WTC11 (cell line): ENCODE results near the gene GDPD4. TPM values are rescaled to one million over a fixed set of nuclear protein-coding genes. Genes with fewer than 3 reads are reported as not detected.

Source experiments
- ATAC-seq: fragments of 200-7000 bp; cut with Tn5 transposase; 2 replicates; pipeline ENCODE4 v1.10.0; 2021; ENCODE audit warnings: mild to moderate bottlenecking, moderate library complexity
- CTCF ChIA-PET: fragments of 300-600 bp; sonication (Branson Sonifier 250); formaldehyde crosslinking; loops from one replicate; lab custom pipeline; 2021; ENCODE audit warnings: antibody characterized with exemption; lab: Charles Lee
- POLR2A ChIA-PET: fragments of 350-600 bp; sonication (Branson Sonifier 250); formaldehyde crosslinking; loops from one replicate; lab custom pipeline; 2021; ENCODE audit warnings: antibody characterized with exemption; lab: Charles Lee
- DNase-seq: peaks from one replicate; pipeline ENCODE4 v3.0.0; 2021; ENCODE audit warnings: low spot score
- H3K27ac Mint-ChIP-seq: 2 replicates; pipeline ENCODE4 v1.8.0; 2021; ENCODE audit warnings: mixed read lengths
- H3K27me3 Mint-ChIP-seq: 2 replicates; pipeline ENCODE4 v1.8.0; 2021; ENCODE audit warnings: low read depth, mild to moderate bottlenecking, moderate library complexity, mixed read lengths
- H3K36me3 Mint-ChIP-seq: 2 replicates; pipeline ENCODE4 v1.8.0; 2021; ENCODE audit warnings: mixed read lengths
- H3K4me1 Mint-ChIP-seq: 2 replicates; pipeline ENCODE4 v1.8.0; 2022; ENCODE audit warnings: mixed read lengths
- H3K4me3 Mint-ChIP-seq: 2 replicates; pipeline ENCODE4 v1.8.0; 2021; ENCODE audit warnings: mild to moderate bottlenecking, moderate library complexity, mixed read lengths
- H3K9me3 Mint-ChIP-seq: 2 replicates; pipeline ENCODE4 v1.8.0; 2021; ENCODE audit warnings: mixed read lengths
- CDX4 ChIP-seq: fragments of 250-450 bp; sonication (Bioruptor Pico); IDR thresholded peaks from 2 replicates; pipeline ENCODE4 v1.9.0; 2021; ENCODE audit warnings: moderate library complexity, mild to moderate bottlenecking, inconsistent platforms, borderline replicate concordance
- CREB1 ChIP-seq: sonication (generic); formaldehyde crosslinking; IDR thresholded peaks from 2 replicates; pipeline ENCODE4 v1.8.0; 2023; ENCODE audit warnings: mild to moderate bottlenecking, missing genetic modification reagents
- ELF4 ChIP-seq: sonication (generic); formaldehyde crosslinking; IDR thresholded peaks from 2 replicates; pipeline ENCODE4 v1.8.1; 2022; ENCODE audit warnings: low read depth, mild to moderate bottlenecking, moderate library complexity, missing genetic modification reagents
- EMX1 ChIP-seq: fragments of 250-450 bp; sonication (Bioruptor Pico); IDR thresholded peaks from 2 replicates; pipeline ENCODE4 v1.8.0; 2021; ENCODE audit warnings: mild to moderate bottlenecking
- MAX ChIP-seq: sonication (generic); formaldehyde crosslinking; IDR thresholded peaks from 2 replicates; pipeline ENCODE4 v1.8.0; 2022; ENCODE audit warnings: mild to moderate bottlenecking, missing genetic modification reagents
- NFE2L1 ChIP-seq: sonication (generic); formaldehyde crosslinking; IDR thresholded peaks from 2 replicates; pipeline ENCODE4 v1.8.1; 2023; ENCODE audit warnings: missing genetic modification reagents
- NR2C2 ChIP-seq: sonication (generic); formaldehyde crosslinking; IDR thresholded peaks from 2 replicates; pipeline ENCODE4 v1.8.0; 2022; ENCODE audit warnings: mild to moderate bottlenecking, missing genetic modification reagents
- SMAD3 ChIP-seq: sonication (generic); formaldehyde crosslinking; IDR thresholded peaks from 2 replicates; pipeline ENCODE4 v1.8.0; 2022; ENCODE audit warnings: missing genetic modification reagents, mild to moderate bottlenecking, borderline replicate concordance
- SMAD4 ChIP-seq: sonication (generic); formaldehyde crosslinking; IDR thresholded peaks from 2 replicates; pipeline ENCODE4 v1.8.0; 2022; ENCODE audit warnings: mild to moderate bottlenecking, missing genetic modification reagents
- STAT6 ChIP-seq: sonication (generic); formaldehyde crosslinking; conservative IDR thresholded peaks from 2 replicates; pipeline ENCODE4 v1.8.1; 2023; ENCODE audit warnings: mild to moderate bottlenecking, low read depth, missing genetic modification reagents, moderate library complexity
- ZNF396 ChIP-seq: fragments of 250-450 bp; sonication (Bioruptor Pico); IDR thresholded peaks from 2 replicates; pipeline ENCODE4 v1.8.0; 2021; ENCODE audit warnings: mild to moderate bottlenecking, moderate library complexity, borderline replicate concordance
- ZNF425 ChIP-seq: fragments of 250-450 bp; sonication (Bioruptor Pico); conservative IDR thresholded peaks from 2 replicates; pipeline ENCODE4 v1.9.0; 2021; ENCODE audit warnings: mild to moderate bottlenecking
- total RNA-seq: library from RNA; stranded (reverse); gene quantifications from 3 replicates; pipeline ENCODE4 v1.2.3, GENCODE V29; 2021
- TF ChIP-seq, protein P1 (sequence below): fragments of 250-450 bp; sonication (Bioruptor Pico); IDR thresholded peaks from 2 replicates; pipeline ENCODE4 v1.8.0; 2021; ENCODE audit warnings: mild to moderate bottlenecking
- TF ChIP-seq, protein P2 (sequence below): fragments of 200-600 bp; IDR thresholded peaks from 2 replicates; pipeline ENCODE4 v1.8.0; 2022; ENCODE audit warnings: antibody characterized with exemption
- TF ChIP-seq, protein P3 (sequence below): sonication (generic); formaldehyde crosslinking; IDR thresholded peaks from 2 replicates; pipeline ENCODE4 v1.8.0; 2022; ENCODE audit warnings: mild to moderate bottlenecking, missing genetic modification reagents
- TF ChIP-seq, protein P4 (sequence below): fragments of 250-450 bp; sonication (Bioruptor Pico); IDR thresholded peaks from 2 replicates; pipeline ENCODE4 v1.9.0; 2021; ENCODE audit warnings: mild to moderate bottlenecking, borderline replicate concordance

Gene GDPD4
- total RNA-seq, 1 experiment from 2014 or later, result not detected

DNA sequence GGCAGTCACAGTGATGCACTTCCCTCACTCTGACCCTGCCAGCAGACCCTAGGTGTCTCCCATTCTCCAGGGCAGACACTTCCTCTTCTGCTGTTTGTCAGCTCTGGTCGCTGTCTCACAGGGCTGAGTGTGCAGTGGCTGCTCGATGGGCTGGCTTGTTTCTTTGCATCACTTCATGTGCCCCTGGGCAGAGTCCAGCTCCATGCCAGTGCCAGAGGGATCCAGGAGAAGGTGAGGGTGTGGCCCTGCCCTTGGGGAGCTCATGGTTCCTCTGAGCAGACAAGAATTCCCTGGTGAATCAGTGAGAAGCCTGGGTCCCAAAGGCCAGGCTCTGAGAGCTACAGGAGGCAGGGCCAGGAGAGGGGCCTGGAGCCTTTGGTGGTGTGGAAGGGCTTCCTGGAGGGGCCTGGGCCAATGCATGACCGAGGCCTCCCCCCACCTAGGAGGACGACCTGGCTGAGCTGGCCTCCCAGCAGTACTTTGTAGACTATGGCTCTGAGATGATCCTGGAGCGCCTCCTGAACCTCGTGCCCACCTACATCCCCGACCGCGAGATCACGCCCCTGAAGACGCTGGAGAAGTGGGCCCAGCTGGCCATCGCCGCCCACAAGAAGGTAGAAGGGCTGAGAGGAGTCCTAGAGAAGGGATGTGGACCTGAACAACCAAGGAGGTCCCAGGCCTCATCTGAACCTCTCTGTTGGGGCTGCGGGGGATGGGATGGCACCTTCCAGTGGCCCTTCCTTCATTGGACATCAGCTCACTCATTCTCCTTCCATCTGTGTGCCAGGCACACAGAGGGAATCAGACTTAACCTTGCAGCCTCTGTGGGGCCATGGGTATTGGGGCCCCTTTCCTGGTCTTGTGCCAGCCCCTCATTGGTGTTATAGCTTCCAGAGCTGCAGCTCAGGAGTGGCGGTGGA, 107.3 kb downstream of the GDPD4 start:
- TF ChIP-seq CREB1 (CRISPR knock-in tag) (no peak), ZNF425 (no peak), MAX (CRISPR knock-in tag) (no peak), ELF4 (no peak), SMAD4 (no peak), SMAD3 (CRISPR knock-in tag) (no peak)
- TF ChIP-seq, protein P1, sequence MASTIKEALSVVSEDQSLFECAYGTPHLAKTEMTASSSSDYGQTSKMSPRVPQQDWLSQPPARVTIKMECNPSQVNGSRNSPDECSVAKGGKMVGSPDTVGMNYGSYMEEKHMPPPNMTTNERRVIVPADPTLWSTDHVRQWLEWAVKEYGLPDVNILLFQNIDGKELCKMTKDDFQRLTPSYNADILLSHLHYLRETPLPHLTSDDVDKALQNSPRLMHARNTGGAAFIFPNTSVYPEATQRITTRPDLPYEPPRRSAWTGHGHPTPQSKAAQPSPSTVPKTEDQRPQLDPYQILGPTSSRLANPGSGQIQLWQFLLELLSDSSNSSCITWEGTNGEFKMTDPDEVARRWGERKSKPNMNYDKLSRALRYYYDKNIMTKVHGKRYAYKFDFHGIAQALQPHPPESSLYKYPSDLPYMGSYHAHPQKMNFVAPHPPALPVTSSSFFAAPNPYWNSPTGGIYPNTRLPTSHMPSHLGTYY (CRISPR knock-in tag), result no peak
- TF ChIP-seq, protein P2, sequence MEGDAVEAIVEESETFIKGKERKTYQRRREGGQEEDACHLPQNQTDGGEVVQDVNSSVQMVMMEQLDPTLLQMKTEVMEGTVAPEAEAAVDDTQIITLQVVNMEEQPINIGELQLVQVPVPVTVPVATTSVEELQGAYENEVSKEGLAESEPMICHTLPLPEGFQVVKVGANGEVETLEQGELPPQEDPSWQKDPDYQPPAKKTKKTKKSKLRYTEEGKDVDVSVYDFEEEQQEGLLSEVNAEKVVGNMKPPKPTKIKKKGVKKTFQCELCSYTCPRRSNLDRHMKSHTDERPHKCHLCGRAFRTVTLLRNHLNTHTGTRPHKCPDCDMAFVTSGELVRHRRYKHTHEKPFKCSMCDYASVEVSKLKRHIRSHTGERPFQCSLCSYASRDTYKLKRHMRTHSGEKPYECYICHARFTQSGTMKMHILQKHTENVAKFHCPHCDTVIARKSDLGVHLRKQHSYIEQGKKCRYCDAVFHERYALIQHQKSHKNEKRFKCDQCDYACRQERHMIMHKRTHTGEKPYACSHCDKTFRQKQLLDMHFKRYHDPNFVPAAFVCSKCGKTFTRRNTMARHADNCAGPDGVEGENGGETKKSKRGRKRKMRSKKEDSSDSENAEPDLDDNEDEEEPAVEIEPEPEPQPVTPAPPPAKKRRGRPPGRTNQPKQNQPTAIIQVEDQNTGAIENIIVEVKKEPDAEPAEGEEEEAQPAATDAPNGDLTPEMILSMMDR, result no peak
- TF ChIP-seq, all 79 proteins: peak for 0
- ChIA-PET CTCF (interaction anchor here (0.7 to 2.3 kb wide), 4 partner anchors 17 to 396 kb away, joined by 3 to 14 read pairs (median 6); partner anchors contain the start of genes AQP11 and MYO7A), POLR2A (no interaction called here)
- ATAC-seq (no peak), DNase-seq (no peak)
- Mint-ChIP-seq H3K4me3 (no peak overlapping the region), H3K4me1 (peaks cover 5% of the 10 kb centered on the region), H3K27me3 (no peaks in the 10 kb centered on the region; the same call in 1 of the 2 replicates), H3K9me3 (no peaks in the 10 kb centered on the region), H3K36me3 (no peaks in the 10 kb centered on the region), H3K27ac (no peak overlapping the region)

GRCh38 chr11:77193167-77193566, 108.3 kb downstream of the GDPD4 start:
- ATAC-seq, result no peak
- TF ChIP-seq, protein P1 (CRISPR knock-in tag), result no peak
- TF ChIP-seq ZNF396 (CRISPR knock-in tag) (no peak), STAT6 (no peak), EMX1 (CRISPR knock-in tag) (no peak), CDX4 (CRISPR knock-in tag) (no peak), NFE2L1 (CRISPR knock-in tag) (no peak), NR2C2 (CRISPR knock-in tag) (no peak)
- TF ChIP-seq, protein P3, sequence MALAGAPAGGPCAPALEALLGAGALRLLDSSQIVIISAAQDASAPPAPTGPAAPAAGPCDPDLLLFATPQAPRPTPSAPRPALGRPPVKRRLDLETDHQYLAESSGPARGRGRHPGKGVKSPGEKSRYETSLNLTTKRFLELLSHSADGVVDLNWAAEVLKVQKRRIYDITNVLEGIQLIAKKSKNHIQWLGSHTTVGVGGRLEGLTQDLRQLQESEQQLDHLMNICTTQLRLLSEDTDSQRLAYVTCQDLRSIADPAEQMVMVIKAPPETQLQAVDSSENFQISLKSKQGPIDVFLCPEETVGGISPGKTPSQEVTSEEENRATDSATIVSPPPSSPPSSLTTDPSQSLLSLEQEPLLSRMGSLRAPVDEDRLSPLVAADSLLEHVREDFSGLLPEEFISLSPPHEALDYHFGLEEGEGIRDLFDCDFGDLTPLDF (CRISPR knock-in tag), result no peak
- TF ChIP-seq, protein P4, sequence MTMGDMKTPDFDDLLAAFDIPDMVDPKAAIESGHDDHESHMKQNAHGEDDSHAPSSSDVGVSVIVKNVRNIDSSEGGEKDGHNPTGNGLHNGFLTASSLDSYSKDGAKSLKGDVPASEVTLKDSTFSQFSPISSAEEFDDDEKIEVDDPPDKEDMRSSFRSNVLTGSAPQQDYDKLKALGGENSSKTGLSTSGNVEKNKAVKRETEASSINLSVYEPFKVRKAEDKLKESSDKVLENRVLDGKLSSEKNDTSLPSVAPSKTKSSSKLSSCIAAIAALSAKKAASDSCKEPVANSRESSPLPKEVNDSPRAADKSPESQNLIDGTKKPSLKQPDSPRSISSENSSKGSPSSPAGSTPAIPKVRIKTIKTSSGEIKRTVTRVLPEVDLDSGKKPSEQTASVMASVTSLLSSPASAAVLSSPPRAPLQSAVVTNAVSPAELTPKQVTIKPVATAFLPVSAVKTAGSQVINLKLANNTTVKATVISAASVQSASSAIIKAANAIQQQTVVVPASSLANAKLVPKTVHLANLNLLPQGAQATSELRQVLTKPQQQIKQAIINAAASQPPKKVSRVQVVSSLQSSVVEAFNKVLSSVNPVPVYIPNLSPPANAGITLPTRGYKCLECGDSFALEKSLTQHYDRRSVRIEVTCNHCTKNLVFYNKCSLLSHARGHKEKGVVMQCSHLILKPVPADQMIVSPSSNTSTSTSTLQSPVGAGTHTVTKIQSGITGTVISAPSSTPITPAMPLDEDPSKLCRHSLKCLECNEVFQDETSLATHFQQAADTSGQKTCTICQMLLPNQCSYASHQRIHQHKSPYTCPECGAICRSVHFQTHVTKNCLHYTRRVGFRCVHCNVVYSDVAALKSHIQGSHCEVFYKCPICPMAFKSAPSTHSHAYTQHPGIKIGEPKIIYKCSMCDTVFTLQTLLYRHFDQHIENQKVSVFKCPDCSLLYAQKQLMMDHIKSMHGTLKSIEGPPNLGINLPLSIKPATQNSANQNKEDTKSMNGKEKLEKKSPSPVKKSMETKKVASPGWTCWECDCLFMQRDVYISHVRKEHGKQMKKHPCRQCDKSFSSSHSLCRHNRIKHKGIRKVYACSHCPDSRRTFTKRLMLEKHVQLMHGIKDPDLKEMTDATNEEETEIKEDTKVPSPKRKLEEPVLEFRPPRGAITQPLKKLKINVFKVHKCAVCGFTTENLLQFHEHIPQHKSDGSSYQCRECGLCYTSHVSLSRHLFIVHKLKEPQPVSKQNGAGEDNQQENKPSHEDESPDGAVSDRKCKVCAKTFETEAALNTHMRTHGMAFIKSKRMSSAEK (CRISPR knock-in tag), result no peak

More at GRCh38 chr11:77193167-77193566, 108.3 kb downstream of the GDPD4 start:
- H3K4me1 Mint-ChIP-seq, result peaks cover 15% of the 10 kb centered on the region
- DNase-seq, result no peak
- H3K27me3 Mint-ChIP-seq, result no peaks in the 10 kb centered on the region; the same call in 1 of the 2 replicates
- POLR2A ChIA-PET, result no interaction called here
- CTCF ChIA-PET, result no interaction called here
- H3K9me3 Mint-ChIP-seq, result no peaks in the 10 kb centered on the region
- H3K36me3 Mint-ChIP-seq, result no peaks in the 10 kb centered on the region
- H3K27ac Mint-ChIP-seq, result no peak overlapping the region
- H3K4me3 Mint-ChIP-seq, result no peak overlapping the region
